Smooth muscle cell of the brain vasculature (primary cell): ENCODE measurements around the gene KCNQ1.

Experiments used
- DNase-seq: peaks from one replicate; pipeline ENCODE4 v3.0.0-alpha.2; 2012; ENCODE audit warnings: low read depth, low spot score

The KCNQ1 gene

GRCh38 chr11:2681408-2682145 lies 236.8 kb downstream of the KCNQ1 start:
- no peak for DNase-seq

DNA sequence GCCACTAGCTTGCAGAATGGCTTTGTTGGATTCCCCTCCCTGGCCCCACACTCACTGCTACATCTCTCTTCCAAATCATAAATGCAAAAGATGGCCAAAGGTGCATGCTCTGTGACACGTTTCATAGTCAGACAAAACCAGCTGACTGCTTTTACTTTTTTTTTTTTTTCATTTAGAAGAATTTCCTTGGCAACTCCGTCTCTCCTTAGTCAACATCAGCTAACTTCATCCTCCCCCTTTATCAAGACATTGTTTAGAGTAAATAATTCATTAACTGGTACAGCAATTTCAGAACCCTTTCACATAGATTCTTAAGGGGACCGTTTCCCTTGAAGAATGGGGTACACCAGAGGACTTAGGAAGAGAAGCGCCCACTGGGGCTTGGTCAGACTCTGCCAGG lies 239.0 kb downstream of the KCNQ1 start:
- DNase-seq: no peak

- no peak for DNase-seq
These were observed 239.8 kb downstream of the KCNQ1 start for GRCh38 chr11:2684581-2684980.

DNA sequence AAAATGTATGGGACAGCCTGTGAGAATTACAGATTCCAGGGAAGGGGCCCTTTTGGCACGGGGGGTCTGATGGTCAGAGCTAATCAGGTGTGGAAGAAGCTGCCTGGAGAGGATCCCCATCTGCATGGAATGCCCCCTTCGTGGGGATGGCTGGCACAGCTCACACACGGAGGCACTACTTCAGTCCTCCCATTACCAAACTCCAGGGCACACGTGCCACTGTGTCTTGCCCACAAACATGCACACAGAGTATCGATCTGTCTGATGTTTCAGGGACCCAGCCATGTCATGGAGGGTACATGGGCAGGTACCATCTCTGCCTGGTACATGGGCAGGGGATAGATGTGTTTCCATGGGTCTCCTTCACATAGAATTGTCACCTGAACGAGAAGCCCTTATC lies 240.2 kb downstream of the KCNQ1 start:
- no peak for DNase-seq

- DNase-seq: no peak
These were observed 241.0 kb downstream of the KCNQ1 start for GRCh38 chr11:2685566-2686359.

DNA sequence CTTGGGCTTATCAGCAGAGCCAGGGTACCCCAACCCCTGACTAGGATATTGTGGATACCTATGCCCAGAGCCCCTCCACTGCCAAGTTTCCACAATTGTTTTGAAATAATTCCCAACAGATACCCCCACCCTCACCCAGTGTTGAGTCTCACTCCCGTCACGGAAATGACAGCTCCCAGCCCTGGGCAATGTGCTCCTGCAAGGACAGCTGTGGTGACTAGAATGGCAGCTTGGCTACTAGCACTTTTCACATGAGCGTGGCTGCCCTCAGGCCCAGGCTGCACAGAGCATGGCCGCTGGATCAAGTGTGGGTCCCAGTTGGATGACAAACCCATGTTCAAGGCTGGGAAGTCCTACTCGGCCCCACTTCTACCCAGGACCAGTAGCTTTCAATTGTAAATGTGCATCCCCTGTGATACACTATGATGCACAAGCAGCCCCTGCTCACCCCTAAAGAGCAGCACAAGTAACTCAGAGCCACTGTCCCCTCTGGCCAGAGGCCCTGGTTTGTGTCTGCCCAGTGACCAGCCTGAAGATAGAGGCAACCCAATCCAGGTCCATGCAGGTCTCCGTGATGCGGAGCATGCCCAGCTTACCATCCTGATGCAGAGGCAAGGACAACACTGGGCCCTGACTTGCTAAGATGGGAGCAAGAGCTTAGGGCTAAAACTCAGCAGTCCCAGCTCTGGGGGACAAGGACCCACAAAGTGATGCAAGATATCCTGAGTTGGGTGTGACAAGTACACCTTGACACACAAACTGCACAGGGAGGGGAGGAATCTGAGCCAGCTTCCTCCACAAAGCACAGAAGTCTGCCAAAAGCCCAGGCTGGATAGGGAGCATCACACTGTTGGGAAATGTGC lies 241.8 kb downstream of the KCNQ1 start:
- no peak for DNase-seq

DNA sequence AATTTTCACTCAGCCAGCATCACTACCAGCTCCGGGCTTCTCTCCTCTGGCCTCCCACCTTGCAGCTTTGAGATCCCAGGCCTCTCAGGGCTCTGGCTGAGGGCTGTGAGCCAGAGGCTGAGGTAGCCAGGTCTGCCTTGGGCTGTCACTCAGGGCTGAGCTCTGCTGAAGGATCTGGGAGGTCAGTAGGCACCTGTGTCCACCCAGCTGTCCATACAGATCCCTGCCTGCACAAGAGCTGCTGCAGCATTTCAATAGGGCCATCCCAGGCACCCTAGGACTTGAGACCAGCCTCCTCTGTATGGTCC lies 242.4 kb downstream of the KCNQ1 start:
- no peak for DNase-seq

DNA sequence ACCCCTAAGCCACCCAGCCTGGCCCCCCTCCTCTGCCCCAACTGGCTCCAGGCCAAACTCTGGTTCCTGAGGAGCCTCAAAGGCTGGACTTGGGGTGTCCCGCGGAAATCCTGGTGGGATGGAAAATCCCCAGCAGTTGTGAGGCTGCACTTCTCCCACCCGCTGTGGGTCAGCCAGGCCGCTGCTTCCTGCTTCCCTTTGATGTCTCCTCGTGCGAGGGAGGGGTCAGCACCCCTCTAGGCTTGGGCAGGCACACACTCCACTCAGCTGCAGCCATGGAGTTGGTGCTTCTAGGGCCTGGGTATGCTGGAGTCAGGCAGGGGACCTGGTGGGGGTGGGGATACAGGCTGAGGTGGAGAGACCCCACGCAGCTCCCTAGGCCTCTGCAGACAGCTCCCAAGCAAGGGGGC lies 243.0 kb downstream of the KCNQ1 start:
- DNase-seq: no peak

DNA sequence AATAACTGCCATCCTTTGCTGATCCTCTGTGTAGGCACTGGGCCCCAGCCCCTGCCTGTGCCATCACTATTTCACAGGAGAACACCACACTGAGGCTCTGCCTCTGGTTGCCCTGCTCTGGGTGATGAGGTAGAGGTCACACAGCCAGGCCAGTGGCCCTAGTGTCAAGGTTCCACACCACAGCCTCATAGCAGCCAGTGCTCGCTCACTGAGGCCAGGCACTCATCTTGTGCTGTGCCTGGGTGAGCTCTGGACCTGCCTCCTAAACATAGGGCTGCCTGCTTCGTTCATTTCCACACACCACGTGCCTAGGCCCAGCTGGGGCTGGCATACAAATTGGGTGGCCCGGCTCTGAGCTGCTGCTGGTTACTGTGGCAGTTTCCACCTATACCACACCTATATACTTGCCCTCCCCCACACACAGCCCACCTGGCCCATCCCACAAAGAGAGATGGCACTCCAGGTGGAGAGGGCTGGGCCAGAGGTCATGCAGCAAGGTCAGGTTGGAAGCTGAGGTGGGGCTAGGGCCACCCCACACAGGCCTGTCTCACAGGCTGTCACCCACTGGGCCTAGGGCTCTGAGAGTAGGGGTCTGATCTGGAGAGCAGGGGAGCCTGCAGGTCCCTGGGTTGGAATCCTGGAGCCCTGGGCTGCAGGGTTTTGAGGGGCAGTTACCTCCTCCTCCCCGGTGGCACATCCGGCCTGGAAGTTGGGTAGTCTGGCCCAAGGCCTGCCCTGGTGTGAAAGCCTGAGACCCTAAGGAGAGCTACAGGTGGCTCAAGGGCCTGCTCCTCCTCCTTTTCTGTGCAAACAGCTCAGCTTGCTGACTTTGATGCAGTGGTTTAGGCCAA lies 243.8 kb downstream of the KCNQ1 start:
- DNase-seq: no peak

DNA sequence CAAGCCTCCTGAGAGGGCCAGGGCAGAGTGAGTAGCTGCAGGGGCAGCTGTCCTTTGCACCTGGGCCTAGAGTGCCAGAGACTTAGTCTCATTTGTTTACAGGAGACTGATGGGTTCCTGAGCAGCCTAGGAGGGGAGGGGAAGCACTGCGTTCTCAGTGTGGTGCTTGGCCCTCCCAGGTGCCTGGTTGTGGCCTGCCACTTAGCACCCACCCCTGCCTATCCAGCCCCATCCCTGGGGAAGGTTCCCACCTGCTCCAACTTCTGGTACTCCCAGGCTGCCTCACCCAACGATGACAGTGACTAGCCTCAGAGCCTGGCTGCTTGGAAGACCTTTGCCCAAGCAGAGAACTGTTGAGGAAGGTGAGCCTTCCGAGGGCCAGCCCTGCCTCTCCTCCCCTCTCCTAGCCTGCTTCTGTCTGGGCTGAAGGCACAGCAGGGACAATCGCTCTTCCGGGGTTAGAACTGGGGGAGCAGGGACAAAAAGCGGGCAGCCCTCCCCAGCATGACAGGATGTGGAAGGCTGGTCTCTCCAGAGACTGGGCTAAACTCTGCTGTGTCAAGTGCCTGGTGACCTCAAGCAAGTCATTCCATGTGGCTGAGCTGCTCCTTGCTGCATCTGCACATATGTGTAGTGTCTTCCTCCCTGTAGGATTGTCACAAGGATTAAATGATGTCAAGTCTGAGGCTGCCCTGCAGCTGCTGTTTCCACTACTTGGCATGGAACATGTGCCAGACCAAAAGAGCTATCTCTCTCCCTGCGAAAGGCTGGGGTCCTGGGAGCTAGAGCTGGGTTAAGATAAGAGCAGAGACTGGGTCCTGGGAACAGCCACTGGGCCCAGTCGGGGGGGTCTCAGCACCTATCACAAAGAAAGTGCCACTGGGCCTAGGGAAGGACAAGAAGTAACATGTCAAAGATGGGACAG lies 245.1 kb downstream of the KCNQ1 start:
- no peak for DNase-seq

GRCh38 chr11:2690596-2691354 lies 246.0 kb downstream of the KCNQ1 start:
- no peak for DNase-seq

GRCh38 chr11:2691355-2691761 lies 246.6 kb downstream of the KCNQ1 start:
- DNase-seq: no peak

- DNase-seq: no peak
These were observed 247.4 kb downstream of the KCNQ1 start for GRCh38 chr11:2691991-2692875.

DNA sequence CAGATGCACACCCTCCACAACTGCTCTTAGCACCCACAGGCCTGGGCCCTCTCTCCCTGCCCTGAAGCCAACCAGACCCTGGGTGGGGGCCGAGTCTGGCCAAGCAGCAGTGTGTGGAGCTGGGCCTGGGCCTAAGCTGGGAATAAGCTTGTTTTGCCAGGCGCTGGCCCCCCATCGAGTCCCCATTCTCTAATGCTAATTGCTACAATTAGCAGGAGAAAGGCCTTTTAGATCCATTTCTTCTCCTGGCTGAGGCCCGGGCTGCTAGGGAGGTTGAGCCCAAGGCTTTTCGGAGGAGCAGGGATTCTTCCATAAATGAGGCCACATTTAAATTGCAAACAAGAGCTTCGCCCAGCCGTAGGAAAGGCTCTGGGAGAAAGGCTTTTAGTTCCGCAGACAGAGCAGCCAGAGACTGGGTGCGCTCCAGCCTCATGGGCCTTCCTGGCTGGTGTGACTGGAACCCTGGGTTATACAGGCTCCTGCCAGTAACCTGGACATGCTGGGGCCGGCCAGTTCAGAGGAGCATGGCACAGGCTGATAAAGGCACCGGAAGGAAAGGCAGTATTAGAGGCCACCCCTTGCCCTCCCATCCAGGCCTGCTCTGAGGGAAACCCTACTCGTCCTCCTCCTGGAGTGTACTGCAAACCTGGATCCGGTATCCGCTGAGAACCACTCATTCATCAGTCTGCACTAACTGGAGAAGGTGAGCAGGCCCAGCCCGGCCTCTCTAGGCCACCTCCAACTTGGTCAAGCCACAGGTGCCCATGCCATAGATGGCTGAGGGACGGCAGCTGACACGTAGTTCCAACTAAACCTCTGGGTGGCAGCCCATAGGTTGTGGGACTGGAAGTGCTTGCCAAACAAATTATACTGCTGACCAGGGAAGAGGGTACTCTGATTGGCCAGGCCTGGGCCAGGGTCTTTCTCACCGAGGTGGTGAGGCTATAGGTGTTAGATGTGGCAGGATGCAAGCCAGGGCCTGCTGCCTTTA lies 248.8 kb downstream of the KCNQ1 start:
- DNase-seq: no peak

- no peak for DNase-seq
These were observed 249.7 kb downstream of the KCNQ1 start for GRCh38 chr11:2694495-2694894.

- DNase-seq: no peak
These were observed 250.5 kb downstream of the KCNQ1 start for GRCh38 chr11:2694995-2695939.
